Smooth muscle cell (in vitro differentiated cells): ENCODE measurements around the gene TNP1. TPM values are rescaled to one million over a fixed set of nuclear protein-coding genes. Genes with fewer than 3 reads are reported as not detected.
A peak's percentile ranks its signal among the peaks of the same experiment; 100 is the strongest.

Experiments
- DNase-seq: peaks from one replicate; lab custom pipeline; 2025; ENCODE audit not compliant: unreplicated experiment; lab: John Stamatoyannopoulos, UW
- H2AFZ ChIP-seq: fragments of 200-600 bp; sonication (generic); 2 replicates; pipeline ENCODE4 v1.6.0; 2016; ENCODE audit warnings: antibody characterized with exemption, low read depth, mild to moderate bottlenecking
- H3F3A ChIP-seq: fragments of 200-600 bp; sonication (generic); 2 replicates; pipeline ENCODE4 v1.6.0; 2017; ENCODE audit warnings: antibody characterized with exemption, low read depth
- H3K27ac ChIP-seq: fragments of 200-600 bp; sonication (generic); 2 replicates; pipeline ENCODE4 v1.5.1; 2016; ENCODE audit warnings: low read depth, mild to moderate bottlenecking
- H3K27me3 ChIP-seq: fragments of 200-600 bp; sonication (generic); 2 replicates; pipeline ENCODE4 v1.6.1; 2016; ENCODE audit warnings: low read depth, mild to moderate bottlenecking
- H3K36me3 ChIP-seq: fragments of 200-600 bp; sonication (generic); 2 replicates; pipeline ENCODE4 v1.5.1; 2016; ENCODE audit warnings: low read depth
- H3K4me1 ChIP-seq: fragments of 200-600 bp; sonication (generic); 2 replicates; pipeline ENCODE4 v1.5.1; 2016; ENCODE audit warnings: low read depth
- H3K4me2 ChIP-seq: fragments of 200-600 bp; sonication (generic); 2 replicates; pipeline ENCODE4 v1.6.0; 2016; ENCODE audit warnings: mild to moderate bottlenecking
- H3K4me3 ChIP-seq: fragments of 200-600 bp; sonication (generic); 2 replicates; pipeline ENCODE4 v1.5.1; 2016; ENCODE audit warnings: mild to moderate bottlenecking
- H3K79me2 ChIP-seq: fragments of 200-600 bp; sonication (generic); 2 replicates; pipeline ENCODE4 v1.6.0; 2016; ENCODE audit warnings: low read depth, mild to moderate bottlenecking
- H3K9ac ChIP-seq: fragments of 200-600 bp; sonication (generic); 2 replicates; pipeline ENCODE4 v1.6.0; 2016; ENCODE audit warnings: low read depth
- H3K9me3 ChIP-seq: fragments of 200-600 bp; sonication (generic); replicated peaks from 2 replicates; pipeline ENCODE4 v1.5.1; 2016; ENCODE audit warnings: low read depth
- H4K20me1 ChIP-seq: fragments of 200-600 bp; sonication (generic); 2 replicates; pipeline ENCODE4 v1.6.0; 2016; ENCODE audit warnings: low read depth
- WGBS: methylation state at CpG from one replicate; pipeline ENCODE4 v1.1.7; 2016; ENCODE audit warnings: low lambda C conversion rate; 5-methylcytosine and 5-hydroxymethylcytosine counted together
- polyA plus RNA-seq: library from polyadenylated mRNA; unstranded; fragments of >200 nt; fragmentation: Nextera tagmentation; extraction: Ambion mirVana; gene quantifications from 2 replicates; pipeline ENCODE4 v1.2.1, GENCODE V29; 2016
- total RNA-seq: library from RNA; depleted of rRNA; stranded (reverse); fragments of >200 nt; gene quantifications from 2 replicates; pipeline ENCODE4 v1.2.3, GENCODE V29; 2014
- TF ChIP-seq, protein P1 (sequence below): fragments of 200-600 bp; sonication (generic); IDR thresholded peaks from 2 replicates; pipeline ENCODE4 v1.5.1; 2017; ENCODE audit warnings: borderline replicate concordance, mild to moderate bottlenecking, antibody characterized with exemption; ENCODE audit not compliant: insufficient read depth, poor library complexity, severe bottlenecking

TNP1 gene
- total and polyA plus RNA-seq, 2 experiments from 2014 or later, result not detected

DNA sequence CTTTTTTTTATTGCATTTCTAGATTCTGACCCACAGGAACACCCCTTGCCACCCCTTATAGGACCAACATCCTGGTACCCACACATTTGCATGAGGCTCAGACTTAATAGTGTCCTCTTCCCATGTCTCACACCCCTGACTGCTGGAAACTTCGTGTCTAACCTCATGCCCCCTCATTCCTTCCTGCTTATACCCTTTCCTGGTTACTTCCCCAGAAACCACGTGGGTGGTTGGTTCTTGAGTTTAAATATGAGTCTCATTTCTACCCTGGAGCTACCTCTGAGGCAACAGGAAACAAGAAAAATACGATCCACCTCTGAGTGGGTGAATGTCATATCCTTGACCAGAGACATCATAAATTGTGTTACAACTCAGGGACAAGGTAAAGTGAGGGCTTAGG lies 1.6 kb downstream of the TNP1 start:
- H3K27me3 ChIP-seq, result no peaks in the 10 kb centered on the region
- H3K4me3 ChIP-seq, result no peak overlapping the region
- no peaks in the 10 kb centered on the region for H3K36me3 ChIP-seq
- H3K9me3 ChIP-seq, result no peaks in the 10 kb centered on the region
- peaks cover 12% of the 10 kb centered on the region for H3K4me1 ChIP-seq
- TF ChIP-seq, protein P1, sequence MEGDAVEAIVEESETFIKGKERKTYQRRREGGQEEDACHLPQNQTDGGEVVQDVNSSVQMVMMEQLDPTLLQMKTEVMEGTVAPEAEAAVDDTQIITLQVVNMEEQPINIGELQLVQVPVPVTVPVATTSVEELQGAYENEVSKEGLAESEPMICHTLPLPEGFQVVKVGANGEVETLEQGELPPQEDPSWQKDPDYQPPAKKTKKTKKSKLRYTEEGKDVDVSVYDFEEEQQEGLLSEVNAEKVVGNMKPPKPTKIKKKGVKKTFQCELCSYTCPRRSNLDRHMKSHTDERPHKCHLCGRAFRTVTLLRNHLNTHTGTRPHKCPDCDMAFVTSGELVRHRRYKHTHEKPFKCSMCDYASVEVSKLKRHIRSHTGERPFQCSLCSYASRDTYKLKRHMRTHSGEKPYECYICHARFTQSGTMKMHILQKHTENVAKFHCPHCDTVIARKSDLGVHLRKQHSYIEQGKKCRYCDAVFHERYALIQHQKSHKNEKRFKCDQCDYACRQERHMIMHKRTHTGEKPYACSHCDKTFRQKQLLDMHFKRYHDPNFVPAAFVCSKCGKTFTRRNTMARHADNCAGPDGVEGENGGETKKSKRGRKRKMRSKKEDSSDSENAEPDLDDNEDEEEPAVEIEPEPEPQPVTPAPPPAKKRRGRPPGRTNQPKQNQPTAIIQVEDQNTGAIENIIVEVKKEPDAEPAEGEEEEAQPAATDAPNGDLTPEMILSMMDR, result no peak
- no peaks in the 10 kb centered on the region for H3K79me2 ChIP-seq
- H3K9ac ChIP-seq, result no peak overlapping the region
- 61% methylated on average over 3 of the region's 3 CpGs for WGBS
- H4K20me1 ChIP-seq, result no peaks in the 10 kb centered on the region
- no peak overlapping the region for H3K4me2 ChIP-seq
- DNase-seq, result no peak
- H3K27ac ChIP-seq, result no peak overlapping the region
- H3F3A ChIP-seq, result no peaks in the 10 kb centered on the region
- H2AFZ ChIP-seq, result no peak overlapping the region

DNA sequence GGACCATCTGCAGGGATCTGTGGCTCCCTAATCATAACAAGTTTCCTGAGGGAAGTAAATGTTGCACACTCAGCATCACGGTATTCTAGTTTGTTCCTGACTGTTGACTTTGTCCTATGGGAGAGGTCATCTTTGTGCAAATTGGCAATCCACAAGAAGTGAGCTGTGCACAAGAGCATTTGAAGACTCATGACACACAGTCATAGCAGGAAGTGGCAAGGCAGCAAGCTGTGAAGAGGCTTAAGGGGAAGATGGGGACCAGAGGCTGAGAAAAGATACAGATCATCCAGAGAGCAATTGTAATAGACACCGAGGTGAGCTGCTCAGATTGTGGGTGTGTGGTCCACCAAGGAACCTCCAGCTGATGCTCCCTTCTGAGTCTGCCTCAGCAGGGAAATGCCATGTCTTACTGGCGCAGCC lies 2.7 kb downstream of the TNP1 start:
- Histone ChIP-seq H3K9ac (no peak overlapping the region), H3K79me2 (no peaks in the 10 kb centered on the region), H3K36me3 (no peaks in the 10 kb centered on the region), H3K27me3 (no peaks in the 10 kb centered on the region), H2AFZ (no peak overlapping the region), H3F3A (no peaks in the 10 kb centered on the region), H3K27ac (no peak overlapping the region), H4K20me1 (no peaks in the 10 kb centered on the region), H3K4me2 (peak overlapping the region; percentile 51), H3K4me1 (peaks cover 12% of the 10 kb centered on the region), H3K4me3 (no peak overlapping the region), H3K9me3 (no peaks in the 10 kb centered on the region)
- TF ChIP-seq, protein P1, result no peak
- WGBS, result 57% methylated on average over 3 of the region's 3 CpGs
- no peak for DNase-seq

DNA sequence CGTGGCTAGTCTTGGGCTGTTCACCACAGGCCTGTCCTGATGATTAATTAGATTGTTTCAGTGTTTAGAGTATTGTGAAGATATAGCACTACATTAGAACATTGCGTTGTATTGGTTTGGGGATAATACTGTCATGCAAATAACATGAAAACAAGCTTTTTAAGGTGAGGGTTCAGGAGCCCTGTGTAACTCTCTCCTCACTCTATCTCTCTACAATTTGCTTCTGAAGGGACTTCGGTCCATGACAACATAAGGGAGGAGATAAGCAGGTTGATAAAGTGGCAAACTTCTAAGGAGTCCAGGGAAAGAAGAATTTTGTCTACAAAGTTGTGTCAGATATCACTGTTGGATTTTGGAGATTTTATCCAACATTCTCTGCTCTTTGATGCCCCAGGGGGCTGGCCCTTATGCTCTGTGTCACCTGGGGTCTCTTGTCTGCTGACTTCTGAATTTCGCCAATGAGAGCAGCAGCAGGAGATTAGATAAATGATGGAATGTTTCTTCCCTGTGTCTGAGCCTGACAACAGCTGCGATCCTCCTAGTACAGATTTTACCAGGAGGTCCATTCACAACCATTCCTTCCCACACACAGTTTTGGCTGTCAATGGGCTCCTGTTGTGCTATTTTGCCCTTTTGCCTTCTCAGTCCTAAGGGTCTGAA lies 3.3 kb downstream of the TNP1 start:
- no peak overlapping the region for H2AFZ ChIP-seq
- no peak for DNase-seq
- H3K27me3 ChIP-seq, result no peaks in the 10 kb centered on the region
- TF ChIP-seq, protein P1, result no peak
- peaks cover 12% of the 10 kb centered on the region for H3K4me1 ChIP-seq
- no peaks in the 10 kb centered on the region for H3F3A ChIP-seq
- no peaks in the 10 kb centered on the region for H4K20me1 ChIP-seq
- H3K9me3 ChIP-seq, result no peaks in the 10 kb centered on the region
- H3K79me2 ChIP-seq, result no peaks in the 10 kb centered on the region
- WGBS, result 80% methylated on average over 5 of the region's 5 CpGs
- peak overlapping the region; percentile 51 for H3K4me2 ChIP-seq
- H3K4me3 ChIP-seq, result no peak overlapping the region
- H3K27ac ChIP-seq, result no peak overlapping the region
- H3K36me3 ChIP-seq, result no peaks in the 10 kb centered on the region
- no peak overlapping the region for H3K9ac ChIP-seq

DNA sequence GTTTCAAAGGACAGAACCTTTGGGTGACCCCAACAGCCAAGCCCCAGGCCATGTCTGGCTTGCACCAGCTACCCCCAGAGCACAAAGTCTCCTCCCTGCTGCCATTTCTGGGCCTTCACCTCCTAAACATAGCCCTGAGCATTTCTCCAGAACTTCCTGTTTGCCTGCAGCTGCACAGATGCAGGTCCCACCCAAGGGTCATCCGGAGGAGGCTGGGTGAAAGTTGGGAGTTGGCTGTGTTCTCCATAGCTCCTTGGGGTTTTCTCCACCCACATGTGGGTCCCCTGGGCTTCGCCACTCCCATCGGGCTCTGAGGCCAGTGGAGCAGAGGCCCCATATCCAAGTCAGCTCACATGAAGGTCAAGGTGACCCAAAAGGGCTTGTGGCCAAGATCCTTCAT lies 4.3 kb downstream of the TNP1 start:
- H3K27me3 ChIP-seq, result no peaks in the 10 kb centered on the region
- H2AFZ ChIP-seq, result no peak overlapping the region
- no peak for DNase-seq
- no peaks in the 10 kb centered on the region for H3K79me2 ChIP-seq
- H3K36me3 ChIP-seq, result no peaks in the 10 kb centered on the region
- H3K4me1 ChIP-seq, result peaks cover 17% of the 10 kb centered on the region
- peaks cover 5% of the 10 kb centered on the region for H3F3A ChIP-seq
- H4K20me1 ChIP-seq, result no peaks in the 10 kb centered on the region
- TF ChIP-seq, protein P1, result no peak
- H3K4me3 ChIP-seq, result no peak overlapping the region
- H3K27ac ChIP-seq, result no peak overlapping the region
- WGBS, result 95% methylated on average over 3 of the region's 3 CpGs
- H3K4me2 ChIP-seq, result no peak overlapping the region
- H3K9me3 ChIP-seq, result no peaks in the 10 kb centered on the region
- H3K9ac ChIP-seq, result no peak overlapping the region
